ENCODE results near the gene ACAT1. TPM values are rescaled to one million over a fixed set of nuclear protein-coding genes. Genes with fewer than 3 reads are reported as not detected.
"Not testable (repeated sequence)": the region's sequence is repeated elsewhere in the genome, so short reads cannot be mapped to it uniquely, and the experiment has no call there.

ACAT1 gene
- polyA plus RNA-seq, 1 donor from 2014 or later: 89.0 TPM

GRCh38 chr11:108131993-108132392 lies 10.6 kb downstream of the ACAT1 start:
- no peaks in the 10 kb centered on the region for H3K9me3 ChIP-seq (ENCODE audit: low read length)
- no peak overlapping the region for H3K9ac ChIP-seq (ENCODE audit: low read length)
- H3K4me2 ChIP-seq (ENCODE audit: low read length): no peak overlapping the region
- TF ChIP-seq POLR2AphosphoS5 (IDR thresholded peaks at IDR 0.05): no peak
- TF ChIP-seq RAD21 (conservative IDR thresholded peaks at IDR 0.05): no peak
- no peak for TF ChIP-seq TAF1 (IDR thresholded peaks at IDR 0.05; ENCODE audit: low read depth)
- no peak for TF ChIP-seq EZH2 (IDR thresholded peaks at IDR 0.05; ENCODE audit: borderline replicate concordance, insufficient read depth, low read length, poor library complexity, severe bottlenecking)
- TF ChIP-seq SMC3 (conservative IDR thresholded peaks at IDR 0.05; ENCODE audit: poor library complexity): no peak
- no peaks in the 10 kb centered on the region for H3K79me2 ChIP-seq (replicated peaks; ENCODE audit: insufficient read depth, low read length)
- no peak overlapping the region for H3K4me3 ChIP-seq (ENCODE audit: low read length)
- H4K20me1 ChIP-seq (ENCODE audit: insufficient read depth): no peaks in the 10 kb centered on the region
- H2AFZ ChIP-seq (ENCODE audit: low read depth, low read length): no peak overlapping the region
- no peaks in the 10 kb centered on the region for H3F3A ChIP-seq (ENCODE audit: insufficient read depth, low read length, poor library complexity, severe bottlenecking)
- H3K27ac ChIP-seq (ENCODE audit: low read length): no peak overlapping the region
- no peaks in the 10 kb centered on the region for H3K9me2 ChIP-seq (ENCODE audit: insufficient read depth, low read length)
- no peaks in the 10 kb centered on the region for H3K27me3 ChIP-seq (ENCODE audit: insufficient read depth, low read depth, low read length)
- H3K36me3 ChIP-seq (ENCODE audit: insufficient read depth, low read length): no peaks in the 10 kb centered on the region

GRCh38 chr11:108132993-108133538 lies 11.7 kb downstream of the ACAT1 start:
- H3K36me3 ChIP-seq (ENCODE audit: insufficient read depth, low read length); H3K9me3 ChIP-seq (ENCODE audit: low read length); H3K4me3 ChIP-seq (ENCODE audit: low read length); H3K9ac ChIP-seq (ENCODE audit: low read length); H2AFZ ChIP-seq (ENCODE audit: low read depth, low read length); H3K9me2 ChIP-seq (ENCODE audit: insufficient read depth, low read length); H3K27ac ChIP-seq (ENCODE audit: low read length); H3K79me2 ChIP-seq (replicated peaks; ENCODE audit: insufficient read depth, low read length); H3K4me2 ChIP-seq (ENCODE audit: low read length); H3F3A ChIP-seq (ENCODE audit: insufficient read depth, low read length, poor library complexity, severe bottlenecking); H3K27me3 ChIP-seq (ENCODE audit: insufficient read depth, low read depth, low read length); H4K20me1 ChIP-seq (ENCODE audit: insufficient read depth): not testable (repeated sequence)

- TF ChIP-seq SMC3 (conservative IDR thresholded peaks at IDR 0.05; ENCODE audit: poor library complexity): no peak
- no peak for TF ChIP-seq REST (IDR thresholded peaks at IDR 0.05; ENCODE audit: borderline replicate concordance)
- no peak for TF ChIP-seq TAF1 (IDR thresholded peaks at IDR 0.05; ENCODE audit: low read depth)
- no peak for TF ChIP-seq RAD21 (conservative IDR thresholded peaks at IDR 0.05)
- TF ChIP-seq POLR2AphosphoS5 (IDR thresholded peaks at IDR 0.05): no peak
- TF ChIP-seq EP300 (conservative IDR thresholded peaks at IDR 0.05; ENCODE audit: poor library complexity, severe bottlenecking): no peak
- no peak for TF ChIP-seq EZH2 (IDR thresholded peaks at IDR 0.05; ENCODE audit: borderline replicate concordance, insufficient read depth, low read length, poor library complexity, severe bottlenecking)
- TF ChIP-seq CTCF (IDR thresholded peaks at IDR 0.05; ENCODE audit: poor library complexity, severe bottlenecking): no peak
- no peak for TF ChIP-seq MXI1 (conservative IDR thresholded peaks at IDR 0.05; ENCODE audit: poor library complexity, severe bottlenecking)
- no peak overlapping the region for H3K4me3 ChIP-seq (ENCODE audit: low read length)
- H3K9ac ChIP-seq (ENCODE audit: low read length): no peak overlapping the region
- no peaks in the 10 kb centered on the region for H3K79me2 ChIP-seq (replicated peaks; ENCODE audit: insufficient read depth, low read length)
- no peak overlapping the region for H3K4me2 ChIP-seq (ENCODE audit: low read length)
- no peaks in the 10 kb centered on the region for H3K36me3 ChIP-seq (ENCODE audit: insufficient read depth, low read length)
- H2AFZ ChIP-seq (ENCODE audit: low read depth, low read length): no peak overlapping the region
- no peaks in the 10 kb centered on the region for H4K20me1 ChIP-seq (ENCODE audit: insufficient read depth)
- H3K27me3 ChIP-seq (ENCODE audit: insufficient read depth, low read depth, low read length): no peaks in the 10 kb centered on the region
- no peak overlapping the region for H3K27ac ChIP-seq (ENCODE audit: low read length)
- no peaks in the 10 kb centered on the region for H3F3A ChIP-seq (ENCODE audit: insufficient read depth, low read length, poor library complexity, severe bottlenecking)
- no peaks in the 10 kb centered on the region for H3K9me3 ChIP-seq (ENCODE audit: low read length)
- no peaks in the 10 kb centered on the region for H3K9me2 ChIP-seq (ENCODE audit: insufficient read depth, low read length)
Observed at GRCh38 chr11:108135845-108136544, 14.6 kb downstream of the ACAT1 start.

Data from neural cell (in vitro differentiated cells).